Measurements from ENCODE around the gene INSIG2. TPM values are rescaled to one million over a fixed set of nuclear protein-coding genes. Genes with fewer than 3 reads are reported as not detected.

INSIG2 gene
- total and polyA plus RNA-seq, 2 of the 4 experiments (the other 2 are of a cell fraction): 9.1 to 11.7 TPM

GRCh38 chr2:118122594-118123281 is 34.5 kb downstream of the INSIG2 start:
- H3K9me3 ChIP-seq (ENCODE audit: control insufficient read depth, insufficient read depth, low read length): no peaks in the 10 kb centered on the region
- H2BK20ac ChIP-seq (ENCODE audit: low read depth, low read length): no peak overlapping the region
- H3K9me1 ChIP-seq (ENCODE audit: insufficient read depth, low read length): no peaks in the 10 kb centered on the region
- H2AK5ac ChIP-seq (ENCODE audit: low read depth, low read length): no peak overlapping the region
- no peak overlapping the region for H3K4ac ChIP-seq (ENCODE audit: low read depth, low read length)
- WGBS, 2 experiments (ENCODE audit: extremely low coverage in 2 of 2, insufficient read length in 1 of 2): no CpG with 5 or more reads among the region's 2 CpGs
- H2AFZ ChIP-seq (replicated peaks; ENCODE audit: low read length, poor library complexity): no peak overlapping the region
- H4K8ac ChIP-seq (ENCODE audit: low read depth in 2 of 2, low read length in 2 of 2): no peak overlapping the region
- no peaks in the 10 kb centered on the region for H3K36me3 ChIP-seq (ENCODE audit: control insufficient read depth, insufficient read depth, low read length)
- no peak overlapping the region for H4K5ac ChIP-seq (ENCODE audit: low read depth, low read length)
- dilution Hi-C loops (cut with HindIII; ENCODE audit: low sequenced_read_pairs, unreplicated experiment): no loop called here
- POLR2A ChIA-PET (ENCODE audit: unreplicated experiment): no interaction called here
- no peak overlapping the region for H3K14ac ChIP-seq (replicated peaks; ENCODE audit: low read depth, low read length)
- no peak for TF ChIP-seq MAZ (IDR thresholded peaks at IDR 0.05; ENCODE audit: borderline replicate concordance, low read depth, low read length)
- TF ChIP-seq FOS (IDR thresholded peaks at IDR 0.05; ENCODE audit: low read depth, low read length): no peak
- no peak for TF ChIP-seq USF2 (IDR thresholded peaks at IDR 0.05; ENCODE audit: low read depth, low read length)
- TF ChIP-seq RCOR1 (IDR thresholded peaks at IDR 0.05; ENCODE audit: insufficient replicate concordance, low read length): no peak
- TF ChIP-seq BHLHE40 (IDR thresholded peaks at IDR 0.05; ENCODE audit: low read depth, low read length): no peak
- TF ChIP-seq CHD1 (IDR thresholded peaks at IDR 0.05; ENCODE audit: low read depth, low read length): no peak
- TF ChIP-seq RFX5 (IDR thresholded peaks at IDR 0.05; ENCODE audit: low read depth, low read length): no peak
- no peak for TF ChIP-seq POLR2A (IDR thresholded peaks at IDR 0.05; ENCODE audit: low read depth, low read length)
- TF ChIP-seq, protein P1, sequence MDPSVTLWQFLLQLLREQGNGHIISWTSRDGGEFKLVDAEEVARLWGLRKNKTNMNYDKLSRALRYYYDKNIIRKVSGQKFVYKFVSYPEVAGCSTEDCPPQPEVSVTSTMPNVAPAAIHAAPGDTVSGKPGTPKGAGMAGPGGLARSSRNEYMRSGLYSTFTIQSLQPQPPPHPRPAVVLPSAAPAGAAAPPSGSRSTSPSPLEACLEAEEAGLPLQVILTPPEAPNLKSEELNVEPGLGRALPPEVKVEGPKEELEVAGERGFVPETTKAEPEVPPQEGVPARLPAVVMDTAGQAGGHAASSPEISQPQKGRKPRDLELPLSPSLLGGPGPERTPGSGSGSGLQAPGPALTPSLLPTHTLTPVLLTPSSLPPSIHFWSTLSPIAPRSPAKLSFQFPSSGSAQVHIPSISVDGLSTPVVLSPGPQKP (IDR thresholded peaks at IDR 0.05; ENCODE audit: borderline replicate concordance, low read depth, low read length): no peak
- no peak for TF ChIP-seq MXI1 (IDR thresholded peaks at IDR 0.05; ENCODE audit: borderline replicate concordance, low read depth, low read length)
- no peak for TF ChIP-seq MAFK (IDR thresholded peaks at IDR 0.05; ENCODE audit: low read depth, low read length)
- TF ChIP-seq CEBPB (IDR thresholded peaks at IDR 0.05; ENCODE audit: low read depth, low read length): no peak
- no peak for TF ChIP-seq RAD21 (IDR thresholded peaks at IDR 0.05; ENCODE audit: low read length)
- no peak for TF ChIP-seq NFE2L2 (IDR thresholded peaks at IDR 0.05; ENCODE audit: low read depth, low read length)
- no peak for TF ChIP-seq SMC3 (IDR thresholded peaks at IDR 0.05; ENCODE audit: low read depth, low read length)
- no peak for TF ChIP-seq CTCF (conservative IDR thresholded peaks at IDR 0.05; ENCODE audit: low read depth, low read length)
- H3K4me1 ChIP-seq (ENCODE audit: control insufficient read depth, insufficient read depth, low read length): peaks cover 2% of the 10 kb centered on the region; the same call in 1 of the 2 replicates
- intact Hi-C loops (cut with micrococcal nuclease): no loop called here
- ATAC-seq (ENCODE audit: low read depth) (no peak), DNase-seq (no peak)
- H3K79me1 ChIP-seq (ENCODE audit: low read depth in 1 of 2, low read length in 2 of 2): no peaks in the 10 kb centered on the region
- H3K4me2 ChIP-seq (ENCODE audit: low read depth, low read length): no peak overlapping the region
- no peak overlapping the region for H2BK5ac ChIP-seq (ENCODE audit: low read depth, low read length, poor library complexity, severe bottlenecking)
- no peak overlapping the region for H2BK15ac ChIP-seq (ENCODE audit: low read depth, low read length)
- H3K4me3 ChIP-seq (ENCODE audit: insufficient read depth, low read depth, low read length): no peak overlapping the region
- in situ Hi-C loops (cut with MboI; ENCODE audit: low sequenced_read_pairs): no loop called here
- H4K91ac ChIP-seq (ENCODE audit: insufficient read depth, low read depth, low read length): no peak overlapping the region
- H3K18ac ChIP-seq (ENCODE audit: low read depth, low read length): no peak overlapping the region
- H3K23ac ChIP-seq (ENCODE audit: low read depth, low read length): no peak overlapping the region
- H2BK120ac ChIP-seq (ENCODE audit: low read depth, low read length): no peak overlapping the region
- CTCF ChIA-PET: no interaction called here
- no peak overlapping the region for H3K9ac ChIP-seq (ENCODE audit: low read depth, low read length)
- H3K56ac ChIP-seq (ENCODE audit: extremely low read depth, insufficient read depth, low read length): no peak overlapping the region
- H2AK9ac ChIP-seq (replicated peaks; ENCODE audit: low read depth, low read length, poor library complexity): no peak overlapping the region
- BruUV-seq (replicated peaks): no TSS peak
- peaks cover under 1% of the 10 kb centered on the region; the same call in 1 of the 2 replicates for H3K27me3 ChIP-seq (ENCODE audit: control insufficient read depth, insufficient read depth, low read length)
- H3K27ac ChIP-seq (ENCODE audit: insufficient read depth, low read length): no peak overlapping the region
- no peaks in the 10 kb centered on the region for H4K20me1 ChIP-seq (ENCODE audit: insufficient read depth, low read length)
